WI38 (cell line): ENCODE results near the gene LRRC3C.

Experiments used
- H3K4me3 ChIP-seq: 2 replicates; pipeline ENCODE4 v1.5.1; 2011; ENCODE audit warnings: low read depth, mild to moderate bottlenecking, control low read depth, low read length
- TF ChIP-seq, protein P1 (sequence below): IDR thresholded peaks from 2 replicates; pipeline ENCODE4 v1.5.1; 2012; ENCODE audit warnings: low read depth, mild to moderate bottlenecking, control low read depth, low read length

The LRRC3C gene

DNA sequence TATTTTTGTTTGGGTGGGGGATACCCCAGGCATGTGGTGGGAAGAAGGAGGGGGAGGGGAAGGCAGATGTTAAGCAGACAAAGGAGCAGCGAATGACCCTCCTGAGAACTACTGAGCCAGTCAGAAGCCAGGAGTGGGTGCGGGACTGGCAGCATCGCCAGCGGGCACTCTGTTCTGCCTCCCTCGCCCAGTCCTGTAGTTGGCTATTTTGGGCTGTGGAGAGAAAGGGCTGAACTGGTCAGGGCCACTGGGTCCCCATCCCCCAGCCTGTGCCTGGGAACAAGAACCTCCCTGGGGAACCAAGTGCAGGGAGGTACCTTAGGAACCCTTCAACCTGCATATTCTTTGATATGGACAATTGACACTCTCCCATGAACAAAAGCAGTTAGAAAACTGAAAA, 6.4 kb downstream of the LRRC3C start:
- no peak overlapping the region for H3K4me3 ChIP-seq
- TF ChIP-seq, protein P1, sequence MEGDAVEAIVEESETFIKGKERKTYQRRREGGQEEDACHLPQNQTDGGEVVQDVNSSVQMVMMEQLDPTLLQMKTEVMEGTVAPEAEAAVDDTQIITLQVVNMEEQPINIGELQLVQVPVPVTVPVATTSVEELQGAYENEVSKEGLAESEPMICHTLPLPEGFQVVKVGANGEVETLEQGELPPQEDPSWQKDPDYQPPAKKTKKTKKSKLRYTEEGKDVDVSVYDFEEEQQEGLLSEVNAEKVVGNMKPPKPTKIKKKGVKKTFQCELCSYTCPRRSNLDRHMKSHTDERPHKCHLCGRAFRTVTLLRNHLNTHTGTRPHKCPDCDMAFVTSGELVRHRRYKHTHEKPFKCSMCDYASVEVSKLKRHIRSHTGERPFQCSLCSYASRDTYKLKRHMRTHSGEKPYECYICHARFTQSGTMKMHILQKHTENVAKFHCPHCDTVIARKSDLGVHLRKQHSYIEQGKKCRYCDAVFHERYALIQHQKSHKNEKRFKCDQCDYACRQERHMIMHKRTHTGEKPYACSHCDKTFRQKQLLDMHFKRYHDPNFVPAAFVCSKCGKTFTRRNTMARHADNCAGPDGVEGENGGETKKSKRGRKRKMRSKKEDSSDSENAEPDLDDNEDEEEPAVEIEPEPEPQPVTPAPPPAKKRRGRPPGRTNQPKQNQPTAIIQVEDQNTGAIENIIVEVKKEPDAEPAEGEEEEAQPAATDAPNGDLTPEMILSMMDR: no peak

DNA sequence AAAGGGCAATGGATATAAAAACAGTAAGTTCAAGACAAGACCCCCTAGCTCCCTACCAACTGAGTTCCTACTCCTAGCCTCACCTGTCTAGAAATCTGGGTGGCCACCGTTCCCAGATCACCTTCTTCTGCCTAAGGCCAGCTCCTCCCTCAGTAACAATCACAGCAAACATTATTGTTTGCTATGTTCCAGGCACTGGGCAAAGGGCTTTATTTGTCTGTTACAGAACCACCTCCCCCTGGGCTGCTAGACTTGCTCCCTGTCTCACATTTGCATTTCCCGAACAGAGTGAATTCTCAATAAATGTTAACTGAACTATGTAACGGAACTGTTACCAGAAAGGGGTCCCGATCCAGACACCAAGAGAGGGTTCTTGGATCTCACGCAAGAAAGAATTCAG, 6.8 kb downstream of the LRRC3C start:
- TF ChIP-seq, protein P1: no peak
- H3K4me3 ChIP-seq: no peak overlapping the region

DNA sequence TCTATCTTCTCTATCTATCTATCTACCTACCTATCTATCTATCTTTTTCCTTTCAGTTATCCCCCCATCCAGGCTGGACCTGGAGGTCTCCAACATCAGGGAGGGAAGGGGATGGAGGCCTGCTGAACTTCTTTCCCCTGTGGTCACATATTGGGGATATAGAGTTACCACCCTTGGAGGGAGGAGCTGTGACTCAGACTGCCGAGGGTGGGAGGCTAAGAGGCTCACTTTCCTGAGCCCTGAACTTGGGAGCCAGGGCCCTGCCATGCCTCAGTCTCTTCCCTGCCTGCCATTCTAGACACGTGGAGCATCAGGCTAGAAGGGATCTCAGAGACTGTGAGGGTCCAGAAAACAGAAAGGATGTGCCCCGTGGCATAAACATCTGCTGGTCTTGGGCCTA, 8.4 kb downstream of the LRRC3C start:
- no peak overlapping the region for H3K4me3 ChIP-seq
- TF ChIP-seq, protein P1: no peak

DNA sequence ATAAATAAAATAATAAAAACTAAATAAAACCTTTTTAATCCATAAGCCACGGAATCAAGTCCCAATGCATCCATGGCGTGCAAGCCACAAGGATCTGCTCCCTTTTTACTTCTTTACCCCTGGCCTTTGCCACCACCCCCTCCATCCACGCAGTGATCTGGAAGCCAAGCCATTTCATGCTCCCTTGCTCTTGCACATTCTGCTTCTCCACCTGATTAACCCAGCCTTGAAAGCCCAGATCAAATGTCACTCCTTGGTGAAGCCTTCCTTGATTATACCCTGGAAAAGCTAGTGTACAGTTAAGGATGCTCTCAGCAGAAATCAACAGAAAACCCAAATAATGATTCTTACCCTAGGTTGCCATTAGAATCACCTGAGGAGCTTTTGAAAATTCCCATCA, 9.9 kb downstream of the LRRC3C start:
- TF ChIP-seq, protein P1: no peak
- H3K4me3 ChIP-seq: no peak overlapping the region

DNA sequence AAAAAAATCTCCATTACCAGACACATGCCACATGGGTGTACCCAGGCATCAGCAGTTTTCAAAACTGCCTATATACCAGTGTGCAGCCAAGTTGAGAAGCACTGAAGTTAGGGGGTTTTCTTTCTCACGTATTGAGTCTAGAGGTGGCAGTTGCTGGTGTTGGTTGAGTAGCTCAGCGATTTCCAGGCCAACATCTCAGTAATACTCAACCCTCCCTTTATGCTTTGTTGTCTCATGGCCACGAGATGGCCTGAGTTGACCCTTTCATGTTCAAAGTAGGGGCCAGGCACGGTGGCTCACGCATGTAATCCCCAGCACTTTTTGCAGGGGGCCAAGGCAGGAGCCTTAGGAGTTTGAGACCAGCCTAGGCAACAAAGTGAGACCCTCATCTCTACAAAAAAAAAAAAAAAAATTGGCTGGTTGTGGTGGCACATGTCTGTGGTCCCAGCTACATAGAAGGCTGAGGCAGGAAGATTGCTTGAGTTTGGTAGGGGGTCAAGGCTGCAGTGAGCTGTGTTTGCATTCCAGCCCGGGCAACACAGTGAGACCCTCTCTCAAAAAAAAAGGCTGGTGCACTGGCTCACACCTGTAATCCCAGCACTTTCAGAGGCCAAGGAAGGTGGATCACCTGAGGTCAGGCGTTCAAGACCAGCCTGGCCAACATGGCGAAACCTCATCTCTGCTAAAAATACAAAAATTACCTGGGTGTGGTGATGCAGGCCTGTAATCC, 10.8 kb downstream of the LRRC3C start:
- H3K4me3 ChIP-seq: no peak overlapping the region
- TF ChIP-seq, protein P1: no peak

DNA sequence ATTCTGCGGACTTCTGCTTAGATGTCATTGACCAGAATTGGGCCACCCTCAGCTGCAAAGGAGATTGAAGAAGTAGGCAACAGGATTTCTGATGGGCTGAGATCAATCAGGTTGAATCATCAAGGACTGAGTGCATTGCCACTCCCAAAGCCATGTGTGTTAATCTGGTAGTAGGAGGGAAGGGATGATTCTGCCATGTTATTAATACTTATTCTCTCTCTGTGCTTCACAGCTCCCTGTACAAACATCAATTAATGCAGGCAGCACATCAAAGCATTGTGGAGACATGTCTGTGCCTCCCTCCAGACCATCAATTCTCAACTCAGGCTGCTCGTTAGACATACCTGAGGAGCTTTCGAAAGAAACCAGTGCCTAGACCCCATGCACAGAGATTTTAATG, 11.6 kb downstream of the LRRC3C start:
- no peak overlapping the region for H3K4me3 ChIP-seq
- TF ChIP-seq, protein P1: no peak

DNA sequence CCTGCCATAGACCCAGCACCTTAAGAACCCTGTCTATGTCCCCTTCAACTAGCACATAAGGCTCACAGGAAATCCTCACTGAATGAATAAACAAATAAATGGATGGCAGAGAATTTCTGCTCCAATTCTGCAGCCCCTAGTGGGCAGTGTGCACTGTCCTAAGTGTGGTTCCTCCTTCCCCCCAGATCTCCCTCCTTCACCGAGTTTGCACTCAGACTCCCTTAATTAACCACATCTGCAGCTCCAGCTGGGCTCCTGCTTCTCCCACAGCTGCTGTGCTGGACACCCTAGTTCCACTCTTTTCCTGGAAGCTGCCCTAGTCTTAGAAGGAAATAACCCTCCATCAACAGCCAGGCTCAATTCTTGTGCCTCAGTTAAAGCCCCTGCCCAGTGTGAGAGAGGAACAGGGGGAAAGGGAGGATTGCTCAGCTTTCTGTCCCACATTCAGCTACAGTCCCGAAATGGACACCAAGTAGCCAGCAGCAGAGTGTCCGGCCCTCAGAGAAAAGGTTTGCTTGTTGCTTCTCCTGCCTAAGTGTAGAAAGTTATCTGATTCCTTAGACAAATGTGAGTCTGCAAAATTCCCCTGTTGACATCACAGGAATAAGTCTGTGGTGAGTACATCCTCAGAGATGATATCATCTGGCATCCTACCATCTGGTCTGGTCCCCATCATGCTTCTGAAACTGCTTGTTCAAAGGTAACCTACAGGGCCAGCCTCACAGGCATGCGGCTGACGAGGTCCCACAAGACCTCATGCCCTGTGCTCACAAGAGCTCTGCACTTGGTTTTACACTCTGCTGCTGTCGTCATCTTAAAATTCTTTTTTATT, 12.3 kb downstream of the LRRC3C start:
- peak overlapping the region; percentile 22; the same call in 1 of the 2 replicates for H3K4me3 ChIP-seq
- TF ChIP-seq, protein P1: peak; percentile 62
